Esophagus (tissue), 2 donors: ENCODE measurements around the gene ST6GALNAC5. TPM values are rescaled to one million over a fixed set of nuclear protein-coding genes. Genes with fewer than 3 reads are reported as not detected.

Experiments used
- H3K27ac ChIP-seq, 2 donors: one replicate each; pipeline ENCODE4 v1.5.1; 2013; ENCODE audit warnings: low read depth in 2 of 2, mild to moderate bottlenecking in 2 of 2, inconsistent platforms in 1 of 2, low read length in 1 of 2, moderate library complexity in 1 of 2
- H3K27me3 ChIP-seq, 2 donors: one replicate each; pipeline ENCODE4 v1.6.1; 2013; ENCODE audit warnings: low read length in 2 of 2, control low read depth in 1 of 2, mild to moderate bottlenecking in 1 of 2; ENCODE audit not compliant: insufficient read depth in 2 of 2, control insufficient read depth in 1 of 2
- H3K36me3 ChIP-seq, 2 donors: one replicate each; pipeline ENCODE4 v1.6.1; 2013; ENCODE audit warnings: low read length in 1 of 2; ENCODE audit not compliant: control insufficient read depth in 2 of 2, insufficient read depth in 2 of 2
- H3K4me1 ChIP-seq, 2 donors: one replicate each; pipeline ENCODE4 v1.6.1; 2013; ENCODE audit warnings: low read length in 1 of 2; ENCODE audit not compliant: control insufficient read depth in 2 of 2, insufficient read depth in 2 of 2
- H3K4me3 ChIP-seq, 2 donors: one replicate each; pipeline ENCODE4 v1.5.1; 2013; ENCODE audit warnings: low read length in 2 of 2, mild to moderate bottlenecking in 2 of 2, low read depth in 1 of 2, moderate library complexity in 1 of 2
- H3K9me3 ChIP-seq, 2 donors: one replicate each; pipeline ENCODE4 v1.6.1; 2013; ENCODE audit warnings: mild to moderate bottlenecking in 2 of 2, low read depth in 1 of 2, low read length in 1 of 2, moderate library complexity in 1 of 2; ENCODE audit not compliant: control insufficient read depth in 2 of 2, insufficient read depth in 1 of 2
- WGBS, 2 donors: extraction: QIAGEN DNeasy Blood & Tissue Kit; methylation state at CpG; one replicate each; pipeline ENCODE4 v1.1.7; 2013; 5-methylcytosine and 5-hydroxymethylcytosine counted together
- polyA plus RNA-seq, 2 donors: library from polyadenylated mRNA; stranded (reverse); fragments of 200-250 nt; gene quantifications; one replicate each; pipeline ENCODE4 v1.2.3, GENCODE V29; 2013
- donor health status: healthy with polysubstance abuse.
- donor health status: Bipolar disorder and iron deficiency.

Gene ST6GALNAC5
- polyA plus RNA-seq, 2 donors, result 0.14 to 0.20 TPM

- Histone ChIP-seq H3K4me3 (no peak overlapping the region), H3K27ac (no peak overlapping the region), H3K27me3 (no peaks in the 10 kb centered on the region), H3K9me3 (no peaks in the 10 kb centered on the region), H3K4me1 (no peaks in the 10 kb centered on the region), H3K36me3 (no peaks in the 10 kb centered on the region)
- 73 to 78% methylated on average over 2 of the region's 2 CpGs for WGBS, 2 donors
Observed at GRCh38 chr1:77016386-77016985, 149.2 kb downstream of the ST6GALNAC5 start.

- no peaks in the 10 kb centered on the region for H3K36me3 ChIP-seq
- no peaks in the 10 kb centered on the region for H3K4me1 ChIP-seq
- H3K4me3 ChIP-seq, result no peak overlapping the region
- WGBS, 2 donors, result 57 to 58% methylated on average over 3 of the region's 3 CpGs
- no peaks in the 10 kb centered on the region for H3K9me3 ChIP-seq
- no peaks in the 10 kb centered on the region for H3K27me3 ChIP-seq
- H3K27ac ChIP-seq, result no peak overlapping the region
Observed at GRCh38 chr1:77018311-77018710, 151.0 kb downstream of the ST6GALNAC5 start.

- H3K27me3 ChIP-seq, result no peaks in the 10 kb centered on the region
- H3K9me3 ChIP-seq, result no peaks in the 10 kb centered on the region
- no peaks in the 10 kb centered on the region for H3K4me1 ChIP-seq
- 86 to 92% methylated on average over 1 of the region's 1 CpG for WGBS, 2 donors
- H3K36me3 ChIP-seq, result no peaks in the 10 kb centered on the region
- H3K27ac ChIP-seq, result no peak overlapping the region
- no peak overlapping the region for H3K4me3 ChIP-seq
Observed at GRCh38 chr1:77018761-77019160, 151.5 kb downstream of the ST6GALNAC5 start.

GRCh38 chr1:77021732-77022131 lies 154.5 kb downstream of the ST6GALNAC5 start:
- H3K27ac ChIP-seq, result no peak overlapping the region
- H3K4me1 ChIP-seq, result no peaks in the 10 kb centered on the region
- no peaks in the 10 kb centered on the region for H3K36me3 ChIP-seq
- H3K4me3 ChIP-seq, result no peak overlapping the region
- H3K9me3 ChIP-seq, result no peaks in the 10 kb centered on the region
- H3K27me3 ChIP-seq, result no peaks in the 10 kb centered on the region
- 64 to 73% methylated on average over 2 of the region's 2 CpGs for WGBS, 2 donors

- Histone ChIP-seq H3K27me3 (no peaks in the 10 kb centered on the region), H3K9me3 (no peaks in the 10 kb centered on the region), H3K4me3 (no peak overlapping the region), H3K27ac (no peak overlapping the region), H3K36me3 (no peaks in the 10 kb centered on the region), H3K4me1 (no peaks in the 10 kb centered on the region)
- 84 to 91% methylated on average over 4 of the region's 4 CpGs for WGBS, 2 donors
Observed at GRCh38 chr1:77024500-77024899, 157.2 kb downstream of the ST6GALNAC5 start.

GRCh38 chr1:77025599-77025998 lies 158.3 kb downstream of the ST6GALNAC5 start:
- Histone ChIP-seq H3K9me3 (no peaks in the 10 kb centered on the region), H3K4me1 (no peaks in the 10 kb centered on the region), H3K36me3 (no peaks in the 10 kb centered on the region), H3K4me3 (no peak overlapping the region), H3K27me3 (no peaks in the 10 kb centered on the region), H3K27ac (no peak overlapping the region)
- WGBS, 2 donors, result 79 to 80% methylated on average over 5 of the region's 5 CpGs

- no peaks in the 10 kb centered on the region for H3K9me3 ChIP-seq
- H3K27ac ChIP-seq, result no peak overlapping the region
- no peaks in the 10 kb centered on the region for H3K4me1 ChIP-seq
- 65 to 73% methylated on average over 2 of the region's 2 CpGs for WGBS, 2 donors
- no peaks in the 10 kb centered on the region for H3K36me3 ChIP-seq
- H3K4me3 ChIP-seq, result no peak overlapping the region
- H3K27me3 ChIP-seq, result no peaks in the 10 kb centered on the region
Observed at GRCh38 chr1:77026135-77026534, 158.9 kb downstream of the ST6GALNAC5 start.

GRCh38 chr1:77026640-77027039 lies 159.4 kb downstream of the ST6GALNAC5 start:
- no peak overlapping the region for H3K4me3 ChIP-seq
- H3K27ac ChIP-seq, result no peak overlapping the region
- H3K4me1 ChIP-seq, result no peaks in the 10 kb centered on the region
- no peaks in the 10 kb centered on the region for H3K9me3 ChIP-seq
- H3K27me3 ChIP-seq, result no peaks in the 10 kb centered on the region
- WGBS, 2 donors, result 98 to 100% methylated on average over 1 of the region's 1 CpG
- H3K36me3 ChIP-seq, result no peaks in the 10 kb centered on the region

- 16 to 22% methylated on average over 1 of the region's 1 CpG for WGBS, 2 donors
- Histone ChIP-seq H3K4me3 (no peak overlapping the region), H3K27ac (no peak overlapping the region), H3K27me3 (no peaks in the 10 kb centered on the region), H3K9me3 (no peaks in the 10 kb centered on the region), H3K36me3 (no peaks in the 10 kb centered on the region), H3K4me1 (no peaks in the 10 kb centered on the region)
Observed at GRCh38 chr1:77027847-77028246, 160.6 kb downstream of the ST6GALNAC5 start.

- no peaks in the 10 kb centered on the region for H3K36me3 ChIP-seq
- 76% methylated on average over 5 of the region's 5 CpGs for WGBS, 2 donors
- H3K9me3 ChIP-seq, result no peaks in the 10 kb centered on the region
- H3K4me1 ChIP-seq, result no peaks in the 10 kb centered on the region
- no peak overlapping the region for H3K27ac ChIP-seq
- H3K27me3 ChIP-seq, result no peaks in the 10 kb centered on the region
- no peak overlapping the region for H3K4me3 ChIP-seq
Observed at GRCh38 chr1:77030401-77031105, 163.3 kb downstream of the ST6GALNAC5 start.
